ENCODE results near the gene LDLRAD4.

DNA sequence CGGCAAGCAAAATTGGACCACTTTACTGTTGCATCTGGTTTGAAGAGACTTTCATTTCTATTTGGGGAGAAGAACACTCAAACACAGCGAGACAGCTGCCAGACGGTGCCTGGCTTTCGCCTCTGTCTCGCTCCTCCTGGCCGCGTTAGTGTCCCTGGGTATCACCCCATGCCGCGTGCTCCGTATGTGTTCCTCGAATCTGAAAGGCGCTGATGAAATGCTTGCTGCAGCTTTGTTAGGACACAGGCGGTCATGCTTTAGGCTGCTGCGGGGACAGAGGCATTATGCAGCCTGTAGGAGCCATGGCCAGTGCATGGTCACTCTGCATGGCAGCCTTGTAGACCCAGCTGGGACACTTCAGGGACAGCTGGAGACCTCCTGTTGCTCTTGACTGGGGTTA is 53.9 kb downstream of the LDLRAD4 start:
- no peak for TF ChIP-seq POLR2A (IDR thresholded peaks at IDR 0.05)
- TF ChIP-seq, protein P1, sequence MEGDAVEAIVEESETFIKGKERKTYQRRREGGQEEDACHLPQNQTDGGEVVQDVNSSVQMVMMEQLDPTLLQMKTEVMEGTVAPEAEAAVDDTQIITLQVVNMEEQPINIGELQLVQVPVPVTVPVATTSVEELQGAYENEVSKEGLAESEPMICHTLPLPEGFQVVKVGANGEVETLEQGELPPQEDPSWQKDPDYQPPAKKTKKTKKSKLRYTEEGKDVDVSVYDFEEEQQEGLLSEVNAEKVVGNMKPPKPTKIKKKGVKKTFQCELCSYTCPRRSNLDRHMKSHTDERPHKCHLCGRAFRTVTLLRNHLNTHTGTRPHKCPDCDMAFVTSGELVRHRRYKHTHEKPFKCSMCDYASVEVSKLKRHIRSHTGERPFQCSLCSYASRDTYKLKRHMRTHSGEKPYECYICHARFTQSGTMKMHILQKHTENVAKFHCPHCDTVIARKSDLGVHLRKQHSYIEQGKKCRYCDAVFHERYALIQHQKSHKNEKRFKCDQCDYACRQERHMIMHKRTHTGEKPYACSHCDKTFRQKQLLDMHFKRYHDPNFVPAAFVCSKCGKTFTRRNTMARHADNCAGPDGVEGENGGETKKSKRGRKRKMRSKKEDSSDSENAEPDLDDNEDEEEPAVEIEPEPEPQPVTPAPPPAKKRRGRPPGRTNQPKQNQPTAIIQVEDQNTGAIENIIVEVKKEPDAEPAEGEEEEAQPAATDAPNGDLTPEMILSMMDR (IDR thresholded peaks at IDR 0.05): no peak
- TF ChIP-seq EP300 (IDR thresholded peaks at IDR 0.05): no peak
- no peak for TF ChIP-seq POLR2AphosphoS5 (IDR thresholded peaks at IDR 0.05)

Data from stomach (tissue), 4 donors.